Measurements from ENCODE around the gene CNTN6. TPM values are rescaled to one million over a fixed set of nuclear protein-coding genes. Genes with fewer than 3 reads are reported as not detected.

CNTN6 gene
- total and polyA plus RNA-seq, 4 donors, result 0.01 to 0.05 TPM; not detected in 2

DNA sequence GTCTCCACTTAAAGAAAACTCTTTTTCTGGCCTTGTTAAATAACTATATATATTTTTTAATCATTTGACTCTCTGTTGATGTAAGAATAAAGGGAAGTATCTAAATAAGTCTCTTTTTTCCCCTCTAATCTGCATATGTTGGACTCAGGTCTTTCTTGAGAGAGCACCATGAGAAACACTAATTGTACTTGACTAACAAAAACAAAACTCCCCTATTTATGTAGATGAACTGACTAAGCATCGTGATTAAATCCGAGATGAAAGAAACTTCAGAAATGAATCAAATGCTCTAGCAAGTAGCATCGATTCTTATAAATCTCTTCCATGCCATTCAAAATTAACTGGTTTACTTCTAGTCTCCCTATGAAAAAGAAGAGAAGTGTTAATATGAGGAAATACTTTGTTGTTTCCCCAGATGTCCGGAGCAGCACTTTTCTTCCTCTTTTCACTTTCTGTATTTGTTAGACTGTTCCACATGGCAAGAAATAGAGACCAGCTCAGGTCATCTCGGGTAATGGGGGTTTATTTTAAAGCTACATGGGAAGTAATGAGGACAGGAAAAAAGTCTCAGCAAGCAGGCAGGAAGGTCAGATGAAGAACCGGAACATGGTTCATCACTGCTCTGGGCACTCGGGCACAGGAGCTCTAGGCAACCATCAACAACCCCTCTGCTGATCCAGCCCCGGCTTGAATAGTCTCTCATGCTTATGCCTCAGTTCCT, 288.3 kb downstream of the CNTN6 start:
- H3K27ac ChIP-seq (ENCODE audit: low read depth in 1 of 2, low read length in 2 of 2), result no peak overlapping the region
- H3K4me1 ChIP-seq (ENCODE audit: control insufficient read depth in 4 of 4, insufficient read depth in 4 of 4, low read length in 3 of 4), result no peaks in the 10 kb centered on the region
- no peak overlapping the region for H3K9ac ChIP-seq (ENCODE audit: low read depth in 1 of 2, low read length in 2 of 2)
- H3K9me3 ChIP-seq (ENCODE audit: control insufficient read depth in 4 of 4, low read length in 3 of 4), result no peaks in the 10 kb centered on the region
- 69% methylated on average over 8 of the region's 8 CpGs for WGBS
- TF ChIP-seq YY1 (IDR thresholded peaks at IDR 0.05), result no peak
- no peak for TF ChIP-seq REST (IDR thresholded peaks at IDR 0.05)
- no peak for TF ChIP-seq RXRA (IDR thresholded peaks at IDR 0.05)
- TF ChIP-seq ATF3 (IDR thresholded peaks at IDR 0.05), result no peak
- TF ChIP-seq RAD21 (IDR thresholded peaks at IDR 0.05), result no peak
- no peak for TF ChIP-seq HNF4A (conservative IDR thresholded peaks at IDR 0.05)
- TF ChIP-seq EGR1 (IDR thresholded peaks at IDR 0.05; ENCODE audit: low read depth in 2 of 2), result no peak
- TF ChIP-seq MAX (IDR thresholded peaks at IDR 0.05), result no peak
- no peak for TF ChIP-seq JUND (IDR thresholded peaks at IDR 0.05)
- TF ChIP-seq, protein P1, sequence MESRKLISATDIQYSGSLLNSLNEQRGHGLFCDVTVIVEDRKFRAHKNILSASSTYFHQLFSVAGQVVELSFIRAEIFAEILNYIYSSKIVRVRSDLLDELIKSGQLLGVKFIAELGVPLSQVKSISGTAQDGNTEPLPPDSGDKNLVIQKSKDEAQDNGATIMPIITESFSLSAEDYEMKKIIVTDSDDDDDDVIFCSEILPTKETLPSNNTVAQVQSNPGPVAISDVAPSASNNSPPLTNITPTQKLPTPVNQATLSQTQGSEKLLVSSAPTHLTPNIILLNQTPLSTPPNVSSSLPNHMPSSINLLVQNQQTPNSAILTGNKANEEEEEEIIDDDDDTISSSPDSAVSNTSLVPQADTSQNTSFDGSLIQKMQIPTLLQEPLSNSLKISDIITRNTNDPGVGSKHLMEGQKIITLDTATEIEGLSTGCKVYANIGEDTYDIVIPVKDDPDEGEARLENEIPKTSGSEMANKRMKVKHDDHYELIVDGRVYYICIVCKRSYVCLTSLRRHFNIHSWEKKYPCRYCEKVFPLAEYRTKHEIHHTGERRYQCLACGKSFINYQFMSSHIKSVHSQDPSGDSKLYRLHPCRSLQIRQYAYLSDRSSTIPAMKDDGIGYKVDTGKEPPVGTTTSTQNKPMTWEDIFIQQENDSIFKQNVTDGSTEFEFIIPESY (IDR thresholded peaks at IDR 0.05), result no peak
- no peak for TF ChIP-seq FOXA1 (IDR thresholded peaks at IDR 0.05)
- TF ChIP-seq HNF4G (IDR thresholded peaks at IDR 0.05), result no peak
- TF ChIP-seq NR2F2 (IDR thresholded peaks at IDR 0.05), result no peak
- TF ChIP-seq, protein P2, sequence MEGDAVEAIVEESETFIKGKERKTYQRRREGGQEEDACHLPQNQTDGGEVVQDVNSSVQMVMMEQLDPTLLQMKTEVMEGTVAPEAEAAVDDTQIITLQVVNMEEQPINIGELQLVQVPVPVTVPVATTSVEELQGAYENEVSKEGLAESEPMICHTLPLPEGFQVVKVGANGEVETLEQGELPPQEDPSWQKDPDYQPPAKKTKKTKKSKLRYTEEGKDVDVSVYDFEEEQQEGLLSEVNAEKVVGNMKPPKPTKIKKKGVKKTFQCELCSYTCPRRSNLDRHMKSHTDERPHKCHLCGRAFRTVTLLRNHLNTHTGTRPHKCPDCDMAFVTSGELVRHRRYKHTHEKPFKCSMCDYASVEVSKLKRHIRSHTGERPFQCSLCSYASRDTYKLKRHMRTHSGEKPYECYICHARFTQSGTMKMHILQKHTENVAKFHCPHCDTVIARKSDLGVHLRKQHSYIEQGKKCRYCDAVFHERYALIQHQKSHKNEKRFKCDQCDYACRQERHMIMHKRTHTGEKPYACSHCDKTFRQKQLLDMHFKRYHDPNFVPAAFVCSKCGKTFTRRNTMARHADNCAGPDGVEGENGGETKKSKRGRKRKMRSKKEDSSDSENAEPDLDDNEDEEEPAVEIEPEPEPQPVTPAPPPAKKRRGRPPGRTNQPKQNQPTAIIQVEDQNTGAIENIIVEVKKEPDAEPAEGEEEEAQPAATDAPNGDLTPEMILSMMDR (IDR thresholded peaks at IDR 0.05; ENCODE audit: low read depth, low read length, missing input control), result no peak
- TF ChIP-seq GABPA (IDR thresholded peaks at IDR 0.05 in 1 of 2, conservative IDR thresholded peaks at IDR 0.05 in 1 of 2), result no peak
- no peak for TF ChIP-seq SP1 (IDR thresholded peaks at IDR 0.05)
- no peak for TF ChIP-seq TAF1 (conservative IDR thresholded peaks at IDR 0.05)
- TF ChIP-seq FOXA2 (IDR thresholded peaks at IDR 0.05), result no peak
- H3K4me3 ChIP-seq (ENCODE audit: low read depth in 1 of 3, low read length in 3 of 3), result no peak overlapping the region
- DNase-seq (ENCODE audit: low spot score), result no peak
- H3K36me3 ChIP-seq (ENCODE audit: control insufficient read depth in 4 of 4, insufficient read depth in 3 of 4, low read depth in 1 of 4, low read length in 3 of 4), result no peaks in the 10 kb centered on the region
- no peaks in the 10 kb centered on the region for H3K27me3 ChIP-seq (ENCODE audit: control insufficient read depth in 4 of 4, insufficient read depth in 4 of 4, low read length in 3 of 4)

Data from liver (tissue), 9 donors.